Eye (tissue), 1 donor: ENCODE results near the gene DRD1.

Experiments used
- DNase-seq: peaks from one replicate; pipeline ENCODE4 v3.0.0-alpha.2; 2015

DRD1 gene

GRCh38 chr5:175444060-175444904 lies at the start of gene DRD1:
DRD1 (minus strand) TSS chr5:175444182; CDS start chr5:175443099, 1,083 bp downstream.
- peak; percentile 83 for DNase-seq

GRCh38 chr5:175493726-175494125 lies 49.7 kb upstream of the DRD1 start:
- no peak for DNase-seq

GRCh38 chr5:175493260-175493659 lies 49.3 kb upstream of the DRD1 start:
- no peak for DNase-seq

GRCh38 chr5:175491223-175491622 lies 47.2 kb upstream of the DRD1 start:
- DNase-seq, result no peak

GRCh38 chr5:175489693-175490443 lies 45.9 kb upstream of the DRD1 start:
- no peak for DNase-seq

GRCh38 chr5:175487514-175488222 lies 43.7 kb upstream of the DRD1 start:
- DNase-seq, result no peak

GRCh38 chr5:175485631-175486030 lies 41.6 kb upstream of the DRD1 start:
- DNase-seq, result no peak

GRCh38 chr5:175484829-175485228 lies 40.8 kb upstream of the DRD1 start:
- DNase-seq, result no peak

GRCh38 chr5:175484322-175484721 lies 40.3 kb upstream of the DRD1 start:
- DNase-seq, result no peak

GRCh38 chr5:175483337-175483736 lies 39.4 kb upstream of the DRD1 start:
- no peak for DNase-seq

GRCh38 chr5:175479125-175479881 lies 35.3 kb upstream of the DRD1 start:
- no peak for DNase-seq

GRCh38 chr5:175478384-175479124 lies 34.6 kb upstream of the DRD1 start, which contains the start of gene SFXN1:
SFXN1 (plus strand) TSS chr5:175478560; CDS start chr5:175492104, 13,544 bp downstream.
- DNase-seq, result peak; percentile 89

GRCh38 chr5:175478008-175478383 lies 34.0 kb upstream of the DRD1 start:
- DNase-seq, result no peak

GRCh38 chr5:175477440-175477839 lies 33.5 kb upstream of the DRD1 start:
- no peak for DNase-seq

GRCh38 chr5:175475248-175475647 lies 31.3 kb upstream of the DRD1 start:
- no peak for DNase-seq

GRCh38 chr5:175472378-175472777 lies 28.4 kb upstream of the DRD1 start:
- DNase-seq, result no peak

- no peak for DNase-seq
These were observed 27.6 kb upstream of the DRD1 start for GRCh38 chr5:175471628-175472027.

- peak; percentile 37 for DNase-seq
These were observed 27.2 kb upstream of the DRD1 start for GRCh38 chr5:175471196-175471595.

- peak; percentile 70 for DNase-seq
These were observed 26.8 kb upstream of the DRD1 start for GRCh38 chr5:175470781-175471180.

- no peak for DNase-seq
These were observed 25.9 kb upstream of the DRD1 start for GRCh38 chr5:175469916-175470315.

GRCh38 chr5:175468892-175469291 lies 24.9 kb upstream of the DRD1 start:
- DNase-seq, result no peak
